H1 (cell line): Measurements from ENCODE around the gene CRYGN. TPM values are rescaled to one million over a fixed set of nuclear protein-coding genes. Genes with fewer than 3 reads are reported as not detected.

Experiments used
- polyA plus RNA-seq, 7 experiments: library from polyadenylated mRNA; depleted of rRNA in 3 of 7; stranded (reverse) in 5 of 7; unstranded in 2 of 7; fragments of >200 nt in 5 of 7; fragments of 200-250 nt in 2 of 7; gene quantifications; 1 replicate in 5 of 7; 2 replicates in 1 of 7; 4 replicates in 1 of 7; pipeline versions ENCODE4 v1.2.1 to v1.2.3, GENCODE V29; 2011 to 2013; ENCODE audit warnings: missing spikeins in 2 of 7, mixed read lengths in 2 of 7
- total RNA-seq: library from RNA; stranded (reverse); fragmentation: NEBNext Ultra II Directional; extraction: Animal tissue kit (Norgen Biotek cat#: 25700); gene quantifications from 2 replicates; pipeline ENCODE4 v1.2.1, GENCODE V29; 2021
- TF ChIP-seq, protein P1 (sequence below): fragments of 300-600 bp; sonication (generic); IDR thresholded peaks from 2 replicates; pipeline ENCODE4 v1.7.1; 2012; ENCODE audit warnings: low read length, moderate library complexity, mild to moderate bottlenecking, inconsistent platforms; ENCODE audit not compliant: insufficient replicate concordance

Gene CRYGN
- total and polyA plus RNA-seq, 2 of the 8 experiments (the other 6 are each of a cell fraction or from before 2014, with no cell fraction given): 0.98 to 1.6 TPM

DNA sequence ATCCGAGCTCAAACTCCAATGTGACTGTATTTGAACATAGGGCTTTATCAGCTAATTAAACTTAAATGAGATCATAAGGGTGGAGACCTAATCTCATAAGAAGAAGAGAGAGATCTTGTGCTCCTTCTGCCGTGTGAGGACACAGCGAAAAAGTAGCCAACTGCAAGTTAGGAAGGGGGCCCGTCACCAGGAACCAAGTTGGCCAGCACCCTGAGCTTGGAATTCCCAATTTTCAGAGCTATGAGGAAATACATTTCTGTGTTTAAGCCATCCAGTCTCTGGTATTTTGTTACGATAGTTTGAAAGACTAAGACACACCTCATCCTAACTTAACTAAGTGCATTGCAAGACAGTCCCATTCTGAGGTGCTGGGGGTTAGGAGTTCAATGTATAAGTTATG is 16.0 kb downstream of the CRYGN start (continued):
- TF ChIP-seq, protein P1, sequence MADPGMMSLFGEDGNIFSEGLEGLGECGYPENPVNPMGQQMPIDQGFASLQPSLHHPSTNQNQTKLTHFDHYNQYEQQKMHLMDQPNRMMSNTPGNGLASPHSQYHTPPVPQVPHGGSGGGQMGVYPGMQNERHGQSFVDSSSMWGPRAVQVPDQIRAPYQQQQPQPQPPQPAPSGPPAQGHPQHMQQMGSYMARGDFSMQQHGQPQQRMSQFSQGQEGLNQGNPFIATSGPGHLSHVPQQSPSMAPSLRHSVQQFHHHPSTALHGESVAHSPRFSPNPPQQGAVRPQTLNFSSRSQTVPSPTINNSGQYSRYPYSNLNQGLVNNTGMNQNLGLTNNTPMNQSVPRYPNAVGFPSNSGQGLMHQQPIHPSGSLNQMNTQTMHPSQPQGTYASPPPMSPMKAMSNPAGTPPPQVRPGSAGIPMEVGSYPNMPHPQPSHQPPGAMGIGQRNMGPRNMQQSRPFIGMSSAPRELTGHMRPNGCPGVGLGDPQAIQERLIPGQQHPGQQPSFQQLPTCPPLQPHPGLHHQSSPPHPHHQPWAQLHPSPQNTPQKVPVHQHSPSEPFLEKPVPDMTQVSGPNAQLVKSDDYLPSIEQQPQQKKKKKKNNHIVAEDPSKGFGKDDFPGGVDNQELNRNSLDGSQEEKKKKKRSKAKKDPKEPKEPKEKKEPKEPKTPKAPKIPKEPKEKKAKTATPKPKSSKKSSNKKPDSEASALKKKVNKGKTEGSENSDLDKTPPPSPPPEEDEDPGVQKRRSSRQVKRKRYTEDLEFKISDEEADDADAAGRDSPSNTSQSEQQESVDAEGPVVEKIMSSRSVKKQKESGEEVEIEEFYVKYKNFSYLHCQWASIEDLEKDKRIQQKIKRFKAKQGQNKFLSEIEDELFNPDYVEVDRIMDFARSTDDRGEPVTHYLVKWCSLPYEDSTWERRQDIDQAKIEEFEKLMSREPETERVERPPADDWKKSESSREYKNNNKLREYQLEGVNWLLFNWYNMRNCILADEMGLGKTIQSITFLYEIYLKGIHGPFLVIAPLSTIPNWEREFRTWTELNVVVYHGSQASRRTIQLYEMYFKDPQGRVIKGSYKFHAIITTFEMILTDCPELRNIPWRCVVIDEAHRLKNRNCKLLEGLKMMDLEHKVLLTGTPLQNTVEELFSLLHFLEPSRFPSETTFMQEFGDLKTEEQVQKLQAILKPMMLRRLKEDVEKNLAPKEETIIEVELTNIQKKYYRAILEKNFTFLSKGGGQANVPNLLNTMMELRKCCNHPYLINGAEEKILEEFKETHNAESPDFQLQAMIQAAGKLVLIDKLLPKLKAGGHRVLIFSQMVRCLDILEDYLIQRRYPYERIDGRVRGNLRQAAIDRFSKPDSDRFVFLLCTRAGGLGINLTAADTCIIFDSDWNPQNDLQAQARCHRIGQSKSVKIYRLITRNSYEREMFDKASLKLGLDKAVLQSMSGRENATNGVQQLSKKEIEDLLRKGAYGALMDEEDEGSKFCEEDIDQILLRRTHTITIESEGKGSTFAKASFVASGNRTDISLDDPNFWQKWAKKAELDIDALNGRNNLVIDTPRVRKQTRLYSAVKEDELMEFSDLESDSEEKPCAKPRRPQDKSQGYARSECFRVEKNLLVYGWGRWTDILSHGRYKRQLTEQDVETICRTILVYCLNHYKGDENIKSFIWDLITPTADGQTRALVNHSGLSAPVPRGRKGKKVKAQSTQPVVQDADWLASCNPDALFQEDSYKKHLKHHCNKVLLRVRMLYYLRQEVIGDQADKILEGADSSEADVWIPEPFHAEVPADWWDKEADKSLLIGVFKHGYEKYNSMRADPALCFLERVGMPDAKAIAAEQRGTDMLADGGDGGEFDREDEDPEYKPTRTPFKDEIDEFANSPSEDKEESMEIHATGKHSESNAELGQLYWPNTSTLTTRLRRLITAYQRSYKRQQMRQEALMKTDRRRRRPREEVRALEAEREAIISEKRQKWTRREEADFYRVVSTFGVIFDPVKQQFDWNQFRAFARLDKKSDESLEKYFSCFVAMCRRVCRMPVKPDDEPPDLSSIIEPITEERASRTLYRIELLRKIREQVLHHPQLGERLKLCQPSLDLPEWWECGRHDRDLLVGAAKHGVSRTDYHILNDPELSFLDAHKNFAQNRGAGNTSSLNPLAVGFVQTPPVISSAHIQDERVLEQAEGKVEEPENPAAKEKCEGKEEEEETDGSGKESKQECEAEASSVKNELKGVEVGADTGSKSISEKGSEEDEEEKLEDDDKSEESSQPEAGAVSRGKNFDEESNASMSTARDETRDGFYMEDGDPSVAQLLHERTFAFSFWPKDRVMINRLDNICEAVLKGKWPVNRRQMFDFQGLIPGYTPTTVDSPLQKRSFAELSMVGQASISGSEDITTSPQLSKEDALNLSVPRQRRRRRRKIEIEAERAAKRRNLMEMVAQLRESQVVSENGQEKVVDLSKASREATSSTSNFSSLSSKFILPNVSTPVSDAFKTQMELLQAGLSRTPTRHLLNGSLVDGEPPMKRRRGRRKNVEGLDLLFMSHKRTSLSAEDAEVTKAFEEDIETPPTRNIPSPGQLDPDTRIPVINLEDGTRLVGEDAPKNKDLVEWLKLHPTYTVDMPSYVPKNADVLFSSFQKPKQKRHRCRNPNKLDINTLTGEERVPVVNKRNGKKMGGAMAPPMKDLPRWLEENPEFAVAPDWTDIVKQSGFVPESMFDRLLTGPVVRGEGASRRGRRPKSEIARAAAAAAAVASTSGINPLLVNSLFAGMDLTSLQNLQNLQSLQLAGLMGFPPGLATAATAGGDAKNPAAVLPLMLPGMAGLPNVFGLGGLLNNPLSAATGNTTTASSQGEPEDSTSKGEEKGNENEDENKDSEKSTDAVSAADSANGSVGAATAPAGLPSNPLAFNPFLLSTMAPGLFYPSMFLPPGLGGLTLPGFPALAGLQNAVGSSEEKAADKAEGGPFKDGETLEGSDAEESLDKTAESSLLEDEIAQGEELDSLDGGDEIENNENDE: no peak
